K562 (cell line): ENCODE measurements around the gene TMEM167A. TPM values are rescaled to one million over a fixed set of nuclear protein-coding genes. Genes with fewer than 3 reads are reported as not detected.

ENCODE experiments used
- C11orf30 ChIP-seq: fragments of 450-650 bp; IDR thresholded peaks from 2 replicates; pipeline ENCODE4 v1.6.1; 2016; ENCODE audit warnings: low read depth, mild to moderate bottlenecking
- CSDE1 ChIP-seq, 2 experiments: fragments of 450-650 bp; IDR thresholded peaks; 2 replicates each; pipeline ENCODE4 v1.6.1; 2016; ENCODE audit warnings: mild to moderate bottlenecking in 1 of 2
- EP300 ChIP-seq: IDR thresholded peaks from 2 replicates; pipeline ENCODE4 v1.6.1; 2012; ENCODE audit warnings: low read length, improper control_type of control experiment
- HDGF ChIP-seq: fragments of 450-650 bp; IDR thresholded peaks from 2 replicates; pipeline ENCODE4 v1.6.1; 2016
- MAFF ChIP-seq: IDR thresholded peaks from 2 replicates; pipeline ENCODE4 v1.6.1; 2012; ENCODE audit warnings: low read length, improper control_type of control experiment
- MTA3 ChIP-seq: fragments of 450-650 bp; formaldehyde crosslinking; IDR thresholded peaks from 2 replicates; pipeline ENCODE4 v1.6.1; 2017; ENCODE audit warnings: mild to moderate bottlenecking, borderline replicate concordance
- PCBP1 ChIP-seq: fragments of 200-400 bp; formaldehyde crosslinking; IDR thresholded peaks from 2 replicates; pipeline ENCODE4 v1.6.1; 2018; ENCODE audit warnings: mild to moderate bottlenecking, low read depth, low read length; ENCODE audit not compliant: poor library complexity, severe bottlenecking
- PHF8 ChIP-seq: fragments of 200-600 bp; sonication (generic); IDR thresholded peaks from 2 replicates; pipeline ENCODE4 v1.6.1; 2012; ENCODE audit warnings: mixed run types, mild to moderate bottlenecking, inconsistent platforms, low read length, moderate library complexity, borderline replicate concordance
- SMARCE1 ChIP-seq: fragments of 450-650 bp; IDR thresholded peaks from 2 replicates; pipeline ENCODE4 v1.7.1; 2016; ENCODE audit warnings: mild to moderate bottlenecking
- TBL1XR1 ChIP-seq, 2 experiments: IDR thresholded peaks; 2 replicates each; pipeline ENCODE4 v1.6.1; 2012; ENCODE audit warnings: improper control_type of control experiment in 2 of 2, low read length in 2 of 2, mild to moderate bottlenecking in 1 of 2
- ZNF175 ChIP-seq: fragments of 200-800 bp; sonication (Bioruptor generic); IDR thresholded peaks from 2 replicates; pipeline ENCODE4 v1.6.1; 2016; ENCODE audit warnings: low read depth, mild to moderate bottlenecking, missing genetic modification characterization, missing compliant biosample characterization
- ZNF431 ChIP-seq: sonication (generic); formaldehyde crosslinking; IDR thresholded peaks from 2 replicates; pipeline ENCODE4 v1.8.0; 2022; ENCODE audit warnings: mild to moderate bottlenecking, missing genetic modification reagents
- polyA plus RNA-seq, 8 experiments: library from polyadenylated mRNA; depleted of rRNA in 4 of 8; stranded (reverse) in 5 of 8; unstranded in 3 of 8; fragments of >200 nt; fragmentation: Nextera tagmentation in 2 of 8; fragmentation: Illumina TruSeq in 1 of 8; extraction: Ambion mirVana in 2 of 8; extraction: Trizol in 1 of 8; gene quantifications; 2 replicates each; pipeline versions ENCODE4 v1.2.1 to v1.2.3, GENCODE V29; 2011 to 2014; ENCODE audit warnings: inconsistent platforms in 1 of 8, missing spikeins in 1 of 8
- total RNA-seq, 7 experiments: library from RNA; depleted of rRNA in 6 of 7; stranded (reverse); fragments of >200 nt in 6 of 7; fragmentation: Illumina TruSeq in 2 of 7; extraction: Trizol in 2 of 7; gene quantifications; 2 replicates each; pipeline versions ENCODE4 v1.2.1 to v1.2.3, GENCODE V29; 2011 to 2021; ENCODE audit warnings: low replicate concordance in 1 of 7
- TF ChIP-seq, protein P1 (sequence below): sonication (generic); formaldehyde crosslinking; IDR thresholded peaks from 2 replicates; pipeline ENCODE4 v1.8.0; 2022; ENCODE audit warnings: missing genetic modification reagents, mild to moderate bottlenecking, moderate library complexity, borderline replicate concordance
- TF ChIP-seq, protein P2 (sequence below), 2 experiments: fragments of 450-650 bp; formaldehyde crosslinking in 1 of 2; IDR thresholded peaks; 2 replicates each; pipeline versions ENCODE4 v1.4.0 to v1.6.1; 2014 to 2020; ENCODE audit warnings: mild to moderate bottlenecking in 2 of 2, borderline replicate concordance in 1 of 2, low read depth in 1 of 2
- TF ChIP-seq, protein P3 (sequence below): fragments of 200-400 bp; formaldehyde crosslinking; IDR thresholded peaks from 2 replicates; pipeline ENCODE4 v1.6.1; 2017; ENCODE audit warnings: mild to moderate bottlenecking, low read depth, low read length, moderate library complexity
- TF ChIP-seq, protein P4 (sequence below): fragments of 450-650 bp; formaldehyde crosslinking; IDR thresholded peaks from 2 replicates; pipeline ENCODE4 v1.4.0; 2022; ENCODE audit warnings: mild to moderate bottlenecking, moderate library complexity

Gene TMEM167A
- total and polyA plus RNA-seq, 9 of the 15 experiments (the other 6 are each of a cell fraction or from before 2014, with no cell fraction given), result 35.3 to 458 (median 110) TPM

DNA sequence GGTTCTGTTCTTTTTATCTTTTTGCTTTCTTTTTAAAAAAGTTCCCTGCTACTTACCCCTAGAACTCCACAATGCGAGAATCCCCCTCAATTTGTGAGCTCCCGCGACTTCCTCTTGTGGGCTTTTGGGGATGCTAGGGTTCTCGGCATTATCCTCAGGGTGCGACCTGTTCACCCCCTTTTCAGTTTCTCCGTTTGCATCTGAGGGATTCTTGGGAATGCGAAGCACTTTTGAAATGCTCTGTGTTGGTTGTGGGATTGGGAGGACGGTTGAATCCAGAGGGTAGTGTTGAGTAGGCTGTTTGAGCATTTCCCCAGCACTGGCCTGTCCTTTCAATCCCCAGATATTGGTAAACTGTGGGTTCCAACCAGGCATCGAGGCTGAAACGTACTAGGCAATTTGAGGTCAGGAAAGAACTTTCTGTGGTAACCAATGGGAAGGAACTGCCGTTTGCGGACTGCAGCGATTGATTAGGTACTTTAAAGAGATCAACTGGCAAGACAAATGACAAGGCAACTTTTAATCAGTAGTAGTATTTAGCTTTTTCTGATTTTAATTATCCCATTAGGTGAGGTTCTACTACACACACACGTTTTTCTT lies 568 bp upstream of the TMEM167A start (continued):
- TF ChIP-seq PHF8 (peak; percentile 58; the same call in 1 of the 2 replicates), EP300 (peak; percentile 21; the same call in 1 of the 2 replicates), ZNF431 (CRISPR knock-in tag) (no peak), TBL1XR1 (IDR thresholded peaks at IDR 0.05; ENCODE audit: low read length in 2 of 2) (no peak), CSDE1 (IDR thresholded peaks at IDR 0.05) (no peak), MAFF (peak; percentile 60; the same call in 1 of the 2 replicates), HDGF (no peak), PCBP1 (no peak), ZNF175 (CRISPR knock-in tag) (no peak), MTA3 (no peak), C11orf30 (0 out of 2 replicates have a peak, but pooled peaks have one; percentile 22), SMARCE1 (no peak)
- TF ChIP-seq, protein P1, sequence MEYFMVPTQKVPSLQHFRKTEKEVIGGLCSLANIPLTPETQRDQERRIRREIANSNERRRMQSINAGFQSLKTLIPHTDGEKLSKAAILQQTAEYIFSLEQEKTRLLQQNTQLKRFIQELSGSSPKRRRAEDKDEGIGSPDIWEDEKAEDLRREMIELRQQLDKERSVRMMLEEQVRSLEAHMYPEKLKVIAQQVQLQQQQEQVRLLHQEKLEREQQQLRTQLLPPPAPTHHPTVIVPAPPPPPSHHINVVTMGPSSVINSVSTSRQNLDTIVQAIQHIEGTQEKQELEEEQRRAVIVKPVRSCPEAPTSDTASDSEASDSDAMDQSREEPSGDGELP, result no peak
- TF ChIP-seq, protein P2, sequence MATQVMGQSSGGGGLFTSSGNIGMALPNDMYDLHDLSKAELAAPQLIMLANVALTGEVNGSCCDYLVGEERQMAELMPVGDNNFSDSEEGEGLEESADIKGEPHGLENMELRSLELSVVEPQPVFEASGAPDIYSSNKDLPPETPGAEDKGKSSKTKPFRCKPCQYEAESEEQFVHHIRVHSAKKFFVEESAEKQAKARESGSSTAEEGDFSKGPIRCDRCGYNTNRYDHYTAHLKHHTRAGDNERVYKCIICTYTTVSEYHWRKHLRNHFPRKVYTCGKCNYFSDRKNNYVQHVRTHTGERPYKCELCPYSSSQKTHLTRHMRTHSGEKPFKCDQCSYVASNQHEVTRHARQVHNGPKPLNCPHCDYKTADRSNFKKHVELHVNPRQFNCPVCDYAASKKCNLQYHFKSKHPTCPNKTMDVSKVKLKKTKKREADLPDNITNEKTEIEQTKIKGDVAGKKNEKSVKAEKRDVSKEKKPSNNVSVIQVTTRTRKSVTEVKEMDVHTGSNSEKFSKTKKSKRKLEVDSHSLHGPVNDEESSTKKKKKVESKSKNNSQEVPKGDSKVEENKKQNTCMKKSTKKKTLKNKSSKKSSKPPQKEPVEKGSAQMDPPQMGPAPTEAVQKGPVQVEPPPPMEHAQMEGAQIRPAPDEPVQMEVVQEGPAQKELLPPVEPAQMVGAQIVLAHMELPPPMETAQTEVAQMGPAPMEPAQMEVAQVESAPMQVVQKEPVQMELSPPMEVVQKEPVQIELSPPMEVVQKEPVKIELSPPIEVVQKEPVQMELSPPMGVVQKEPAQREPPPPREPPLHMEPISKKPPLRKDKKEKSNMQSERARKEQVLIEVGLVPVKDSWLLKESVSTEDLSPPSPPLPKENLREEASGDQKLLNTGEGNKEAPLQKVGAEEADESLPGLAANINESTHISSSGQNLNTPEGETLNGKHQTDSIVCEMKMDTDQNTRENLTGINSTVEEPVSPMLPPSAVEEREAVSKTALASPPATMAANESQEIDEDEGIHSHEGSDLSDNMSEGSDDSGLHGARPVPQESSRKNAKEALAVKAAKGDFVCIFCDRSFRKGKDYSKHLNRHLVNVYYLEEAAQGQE (IDR thresholded peaks at IDR 0.05; ENCODE audit: borderline replicate concordance), result no peak
- TF ChIP-seq, protein P2 (CRISPR knock-in tag; IDR thresholded peaks at IDR 0.05; ENCODE audit: low read depth), result no peak
- TF ChIP-seq, protein P3, sequence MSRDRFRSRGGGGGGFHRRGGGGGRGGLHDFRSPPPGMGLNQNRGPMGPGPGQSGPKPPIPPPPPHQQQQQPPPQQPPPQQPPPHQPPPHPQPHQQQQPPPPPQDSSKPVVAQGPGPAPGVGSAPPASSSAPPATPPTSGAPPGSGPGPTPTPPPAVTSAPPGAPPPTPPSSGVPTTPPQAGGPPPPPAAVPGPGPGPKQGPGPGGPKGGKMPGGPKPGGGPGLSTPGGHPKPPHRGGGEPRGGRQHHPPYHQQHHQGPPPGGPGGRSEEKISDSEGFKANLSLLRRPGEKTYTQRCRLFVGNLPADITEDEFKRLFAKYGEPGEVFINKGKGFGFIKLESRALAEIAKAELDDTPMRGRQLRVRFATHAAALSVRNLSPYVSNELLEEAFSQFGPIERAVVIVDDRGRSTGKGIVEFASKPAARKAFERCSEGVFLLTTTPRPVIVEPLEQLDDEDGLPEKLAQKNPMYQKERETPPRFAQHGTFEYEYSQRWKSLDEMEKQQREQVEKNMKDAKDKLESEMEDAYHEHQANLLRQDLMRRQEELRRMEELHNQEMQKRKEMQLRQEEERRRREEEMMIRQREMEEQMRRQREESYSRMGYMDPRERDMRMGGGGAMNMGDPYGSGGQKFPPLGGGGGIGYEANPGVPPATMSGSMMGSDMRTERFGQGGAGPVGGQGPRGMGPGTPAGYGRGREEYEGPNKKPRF, result no peak
- TF ChIP-seq, protein P4, sequence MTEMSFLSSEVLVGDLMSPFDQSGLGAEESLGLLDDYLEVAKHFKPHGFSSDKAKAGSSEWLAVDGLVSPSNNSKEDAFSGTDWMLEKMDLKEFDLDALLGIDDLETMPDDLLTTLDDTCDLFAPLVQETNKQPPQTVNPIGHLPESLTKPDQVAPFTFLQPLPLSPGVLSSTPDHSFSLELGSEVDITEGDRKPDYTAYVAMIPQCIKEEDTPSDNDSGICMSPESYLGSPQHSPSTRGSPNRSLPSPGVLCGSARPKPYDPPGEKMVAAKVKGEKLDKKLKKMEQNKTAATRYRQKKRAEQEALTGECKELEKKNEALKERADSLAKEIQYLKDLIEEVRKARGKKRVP (CRISPR knock-in tag), result no peak
